HAP-1 (cell line): ENCODE data around the gene IGLL5.
"Not testable (repeated sequence)": the region's sequence is repeated elsewhere in the genome, so short reads cannot be mapped to it uniquely, and the experiment has no call there.

Experiments
- DNase-seq, 2 experiments: peaks; one replicate each; pipeline ENCODE4 v3.0.0-alpha.2; 2016 to 2020; ENCODE audit warnings: low spot score in 2 of 2
- H3K27me3 ChIP-seq: fragments of 250-450 bp; sonication (Bioruptor Pico); 2 replicates; pipeline ENCODE4 v1.5.1; 2020; ENCODE audit warnings: low read depth, mild to moderate bottlenecking, moderate library complexity
- H3K36me3 ChIP-seq: fragments of 250-450 bp; sonication (Bioruptor Pico); replicated peaks from 2 replicates; pipeline ENCODE4 v1.5.1; 2020; ENCODE audit warnings: mild to moderate bottlenecking
- H3K4me1 ChIP-seq: fragments of 250-450 bp; sonication (Bioruptor Pico); 2 replicates; pipeline ENCODE4 v1.5.1; 2020; ENCODE audit warnings: mild to moderate bottlenecking
- H3K4me3 ChIP-seq: fragments of 250-450 bp; sonication (Bioruptor Pico); 2 replicates; pipeline ENCODE4 v1.5.1; 2020; ENCODE audit warnings: mild to moderate bottlenecking, moderate library complexity
- H3K9me3 ChIP-seq: fragments of 250-450 bp; sonication (Bioruptor Pico); 2 replicates; pipeline ENCODE4 v1.5.1; 2020; ENCODE audit warnings: mild to moderate bottlenecking, moderate library complexity
- in situ Hi-C: fragments of 300-500 bp; cut with MboI; formaldehyde crosslinking; loops from 3 replicates; pipeline ENCODE4 v1.14.3; 2020; ENCODE audit warnings: low sequenced_read_pairs, inconsistent platforms, mixed read lengths

The IGLL5 gene

DNA sequence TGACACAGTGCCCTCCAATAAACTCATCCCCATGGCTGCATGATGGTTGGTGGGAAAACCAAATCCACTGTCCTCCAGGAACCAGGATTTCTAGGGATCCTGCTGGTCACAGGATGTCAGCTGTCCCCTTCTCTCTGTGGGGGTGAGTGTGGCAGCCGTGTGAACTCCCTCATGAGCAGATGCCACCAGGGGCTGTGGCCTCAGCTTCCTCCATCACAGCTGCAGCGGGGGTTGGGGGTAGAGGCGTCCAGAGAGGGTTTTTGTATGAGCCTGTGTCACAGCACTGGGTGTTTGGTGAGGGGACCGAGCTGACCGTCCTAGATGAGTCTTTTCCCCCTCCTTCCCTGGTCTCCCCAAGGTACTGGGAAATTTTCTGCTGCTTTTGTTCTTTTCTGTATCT, 26.4 kb downstream of the IGLL5 start:
- Histone ChIP-seq H3K9me3 (no peaks in the 10 kb centered on the region), H3K4me3 (no peak overlapping the region), H3K4me1 (no peaks in the 10 kb centered on the region), H3K27me3 (peaks cover 11% of the 10 kb centered on the region; the same call in 1 of the 2 replicates), H3K36me3 (no peaks in the 10 kb centered on the region)
- DNase-seq, result no peak
- in situ Hi-C loops, result loop anchor here (10.0 kb wide), 1 partner anchor 61 kb away; no protein-coding TSS in a partner anchor

DNA sequence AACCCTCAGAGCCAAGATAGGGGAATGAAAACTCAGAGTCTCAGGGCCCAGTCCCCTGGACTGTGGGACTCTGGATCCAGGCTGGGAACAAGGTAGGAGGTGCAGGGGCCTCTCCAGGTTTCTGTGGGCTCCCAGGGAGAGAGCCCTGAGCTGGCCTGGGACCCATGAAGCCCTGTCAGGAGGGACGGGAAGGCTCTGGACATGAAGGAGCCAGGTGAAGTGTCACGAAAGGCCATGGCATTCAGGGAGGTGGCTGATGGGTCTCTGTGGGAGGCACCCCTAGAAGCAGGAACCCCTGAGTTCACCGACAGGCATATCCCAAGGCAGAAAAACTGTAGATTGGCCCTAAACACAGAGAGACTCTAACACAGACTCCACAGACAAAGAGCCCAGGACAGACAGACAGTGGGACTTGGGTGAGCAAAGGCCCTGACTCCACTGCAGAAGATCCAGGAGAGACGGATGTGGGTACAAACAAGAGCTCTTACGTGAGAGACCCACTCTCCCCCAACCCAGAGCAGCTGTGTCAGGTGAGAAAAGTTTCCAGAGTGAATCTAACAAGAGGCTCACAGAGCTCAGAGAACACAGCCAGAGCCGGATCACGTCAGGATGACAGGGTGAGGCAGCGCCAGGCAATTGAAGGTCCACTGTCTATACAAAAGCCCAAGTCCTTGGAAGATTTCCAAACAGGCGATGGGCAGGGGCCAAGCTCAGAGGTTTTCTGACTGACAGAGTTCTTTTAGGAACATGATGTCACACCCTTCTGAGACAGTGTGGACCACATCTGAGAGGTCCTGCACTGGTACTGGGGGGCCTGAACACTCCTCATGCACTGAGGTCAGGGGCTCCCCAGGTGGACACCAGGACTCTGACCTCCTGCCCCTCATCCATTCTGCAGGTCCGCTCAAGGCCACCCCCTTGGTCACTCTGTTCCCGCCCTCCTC, 27.4 kb downstream of the IGLL5 start:
- Histone ChIP-seq H3K27me3 (0 out of 2 replicates have a peak, but pooled peaks cover 3% of the 10 kb centered on the region), H3K4me1 (no peaks in the 10 kb centered on the region), H3K36me3 (no peaks in the 10 kb centered on the region), H3K9me3 (no peaks in the 10 kb centered on the region), H3K4me3 (no peak overlapping the region)
- no peak for DNase-seq
- in situ Hi-C loops, result loop anchor here (10.0 kb wide), 1 partner anchor 60 kb away; no protein-coding TSS in a partner anchor

- Histone ChIP-seq H3K4me1 (no peaks in the 10 kb centered on the region), H3K4me3 (no peak overlapping the region), H3K27me3 (0 out of 2 replicates have a peak, but pooled peaks cover 3% of the 10 kb centered on the region), H3K36me3 (no peaks in the 10 kb centered on the region), H3K9me3 (no peaks in the 10 kb centered on the region)
- no peak for DNase-seq
- in situ Hi-C loops, result loop anchor here (10.0 kb wide), 1 partner anchor 59 kb away; no protein-coding TSS in a partner anchor
Measured at GRCh38 chr22:22915670-22916035, 28.0 kb downstream of the IGLL5 start.

DNA sequence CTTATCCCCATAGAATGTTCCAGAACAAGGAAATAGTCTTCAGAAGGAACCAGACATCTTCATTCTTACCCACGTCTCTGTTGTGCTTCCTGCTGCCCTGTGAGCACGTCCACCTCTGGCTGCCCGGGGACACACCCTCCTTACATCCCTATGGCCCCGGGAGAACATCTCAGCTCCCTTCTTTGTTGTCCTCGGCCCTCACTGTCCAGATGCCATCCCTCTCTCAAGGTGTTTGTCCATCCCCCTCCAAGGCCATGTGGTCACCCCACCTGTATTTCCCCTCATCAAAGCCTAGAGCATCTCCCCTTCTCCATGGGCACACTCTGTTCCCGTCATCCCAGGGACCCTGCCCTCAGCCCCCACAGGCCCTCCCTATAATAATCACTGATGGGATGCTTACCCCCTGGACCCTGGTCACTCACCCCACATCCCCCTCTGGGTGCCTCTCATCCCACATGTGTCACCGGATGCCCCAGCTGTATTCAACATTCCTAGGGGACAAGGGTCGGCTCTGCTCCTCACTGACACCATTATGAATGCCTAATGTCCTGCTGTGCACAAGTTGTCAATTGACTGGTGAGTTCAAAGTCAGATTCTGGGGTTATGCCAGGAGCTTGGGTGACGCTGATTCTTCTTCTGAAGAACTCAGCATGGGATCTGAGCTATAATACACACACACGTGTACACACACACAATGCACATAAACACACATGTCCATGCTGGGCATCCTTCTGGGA, 28.8 kb downstream of the IGLL5 start:
- H3K9me3 ChIP-seq, result no peaks in the 10 kb centered on the region
- in situ Hi-C loops, result loop anchor here (10.0 kb wide), 1 partner anchor 58 kb away; no protein-coding TSS in a partner anchor
- no peak for DNase-seq
- H3K4me1 ChIP-seq, result no peaks in the 10 kb centered on the region
- no peaks in the 10 kb centered on the region for H3K36me3 ChIP-seq
- no peak overlapping the region for H3K4me3 ChIP-seq
- H3K27me3 ChIP-seq, result 0 out of 2 replicates have a peak, but pooled peaks cover 3% of the 10 kb centered on the region

DNA sequence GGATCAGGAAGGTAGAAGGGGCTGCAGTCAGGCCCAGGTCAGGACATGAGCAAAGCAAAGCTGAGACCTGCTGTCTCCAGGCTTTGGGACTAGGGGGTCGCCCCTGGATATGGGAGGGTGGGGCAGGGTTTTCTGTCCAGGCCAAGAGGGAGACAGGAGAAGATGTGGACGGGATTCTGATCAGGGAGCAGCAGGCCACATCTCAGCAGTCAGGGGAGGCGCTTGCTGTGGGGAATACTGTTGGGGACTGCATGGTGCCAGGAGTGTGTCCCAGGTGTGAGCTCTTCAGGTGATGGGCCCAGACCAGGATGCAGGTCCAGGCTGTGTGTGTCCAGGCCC, 29.3 kb downstream of the IGLL5 start:
- H3K27me3 ChIP-seq, result 0 out of 2 replicates have a peak, but pooled peaks cover 3% of the 10 kb centered on the region

GRCh38 chr22:22917377-22917776, 29.8 kb downstream of the IGLL5 start:
- in situ Hi-C loops, result loop anchor here (10.0 kb wide), 1 partner anchor 57 kb away; no protein-coding TSS in a partner anchor

More for the DNA sequence above, 29.3 kb downstream of the IGLL5 start:
- Histone ChIP-seq H3K36me3 (no peaks in the 10 kb centered on the region), H3K9me3 (no peaks in the 10 kb centered on the region), H3K4me1 (no peaks in the 10 kb centered on the region), H3K4me3 (no peak overlapping the region)
- in situ Hi-C loops, result loop anchor here (10.0 kb wide), 1 partner anchor 58 kb away; no protein-coding TSS in a partner anchor
- DNase-seq, result no peak

GRCh38 chr22:22918297-22918965, 30.8 kb downstream of the IGLL5 start:
- 0 out of 2 replicates have a peak, but pooled peaks cover 3% of the 10 kb centered on the region for H3K27me3 ChIP-seq
- in situ Hi-C loops, result loop anchor here (10.0 kb wide), 1 partner anchor 56 kb away; no protein-coding TSS in a partner anchor
- DNase-seq, result no peak
- H3K36me3 ChIP-seq, result no peaks in the 10 kb centered on the region
- no peaks in the 10 kb centered on the region for H3K9me3 ChIP-seq
- no peaks in the 10 kb centered on the region for H3K4me1 ChIP-seq
- no peak overlapping the region for H3K4me3 ChIP-seq

More at GRCh38 chr22:22917377-22917776, 29.8 kb downstream of the IGLL5 start:
- no peak overlapping the region for H3K4me3 ChIP-seq
- DNase-seq, result no peak
- H3K36me3 ChIP-seq, result no peaks in the 10 kb centered on the region
- H3K9me3 ChIP-seq, result no peaks in the 10 kb centered on the region
- H3K4me1 ChIP-seq, result no peaks in the 10 kb centered on the region
- H3K27me3 ChIP-seq, result 0 out of 2 replicates have a peak, but pooled peaks cover 3% of the 10 kb centered on the region

- Histone ChIP-seq H3K4me1 (no peaks in the 10 kb centered on the region), H3K36me3 (no peaks in the 10 kb centered on the region), H3K9me3 (no peaks in the 10 kb centered on the region), H3K4me3 (no peak overlapping the region), H3K27me3 (no peaks in the 10 kb centered on the region)
- in situ Hi-C loops, result loop anchor here (10.0 kb wide), 1 partner anchor 56 kb away; no protein-coding TSS in a partner anchor
- no peak for DNase-seq
Measured at GRCh38 chr22:22919041-22919440, 31.4 kb downstream of the IGLL5 start.

GRCh38 chr22:22920104-22920654, 32.6 kb downstream of the IGLL5 start:
- no peaks in the 10 kb centered on the region for H3K27me3 ChIP-seq
- H3K4me3 ChIP-seq, result no peak overlapping the region
- H3K36me3 ChIP-seq, result no peaks in the 10 kb centered on the region
- H3K4me1 ChIP-seq, result no peaks in the 10 kb centered on the region
- H3K9me3 ChIP-seq, result no peaks in the 10 kb centered on the region
- in situ Hi-C loops, result no loop called here
- no peak for DNase-seq

DNA sequence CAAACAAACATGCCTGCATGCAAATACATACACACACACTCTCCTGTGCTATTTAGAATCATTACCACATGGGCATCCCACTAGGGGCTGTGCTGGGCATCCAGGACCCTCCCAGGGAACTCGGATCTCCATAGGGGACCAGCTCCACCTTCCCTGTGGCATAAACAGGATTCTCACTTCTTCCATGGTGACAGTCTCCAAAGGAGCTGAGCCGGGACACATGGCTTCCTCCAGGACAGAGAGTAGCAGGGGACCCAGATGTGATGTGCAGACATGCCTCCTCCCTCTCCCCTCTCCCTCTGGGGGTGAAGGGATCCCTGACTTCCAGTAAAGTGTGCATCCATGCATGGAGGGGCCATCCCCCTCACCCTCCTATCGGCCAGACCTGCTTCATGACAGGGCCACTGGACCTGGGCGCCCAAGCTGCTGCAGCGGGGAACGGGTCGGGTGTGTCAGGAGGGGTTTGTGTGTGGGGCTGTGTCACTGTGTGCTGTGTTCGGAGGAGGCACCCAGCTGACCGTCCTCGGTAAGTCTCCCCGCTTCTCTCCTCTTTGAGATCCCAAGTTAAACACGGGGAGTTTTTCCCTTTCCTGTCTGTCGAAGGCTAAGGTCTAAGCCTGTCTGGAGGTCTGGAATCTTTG, 33.4 kb downstream of the IGLL5 start:
- in situ Hi-C loops, result no loop called here
- Histone ChIP-seq H3K4me1 (no peaks in the 10 kb centered on the region), H3K4me3 (no peak overlapping the region), H3K27me3 (no peaks in the 10 kb centered on the region), H3K9me3 (no peaks in the 10 kb centered on the region), H3K36me3 (no peaks in the 10 kb centered on the region)
- no peak for DNase-seq

DNA sequence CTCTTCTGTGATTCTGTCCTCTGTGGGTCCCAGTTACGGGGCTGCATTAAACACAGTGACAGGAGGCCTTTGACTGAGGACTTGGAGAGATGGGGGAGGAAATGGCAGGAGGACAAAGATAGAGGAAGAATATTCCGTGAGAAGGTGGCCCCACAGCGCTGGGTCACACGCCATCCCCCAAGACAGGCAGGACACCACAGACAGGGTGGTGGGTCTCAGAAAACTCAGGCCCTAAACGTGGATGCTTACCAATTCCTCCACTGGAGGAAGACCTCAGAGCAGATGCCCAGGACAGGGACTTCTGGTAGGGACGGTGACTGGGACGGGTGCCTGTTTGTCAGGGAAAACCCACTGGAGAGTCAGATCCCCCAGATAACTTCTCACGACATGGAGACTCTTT, 34.0 kb downstream of the IGLL5 start:
- Histone ChIP-seq H3K4me1 (no peaks in the 10 kb centered on the region), H3K27me3 (no peaks in the 10 kb centered on the region), H3K36me3 (no peaks in the 10 kb centered on the region), H3K4me3 (no peak overlapping the region), H3K9me3 (no peaks in the 10 kb centered on the region)
- no peak for DNase-seq
- in situ Hi-C loops, result no loop called here

GRCh38 chr22:22922092-22922953, 34.7 kb downstream of the IGLL5 start:
- H3K36me3 ChIP-seq, H3K4me3 ChIP-seq, H3K9me3 ChIP-seq, in situ Hi-C loops, H3K4me1 ChIP-seq, DNase-seq, H3K27me3 ChIP-seq: not testable (repeated sequence)
